IPS-18c (cell line): ENCODE measurements around the gene SMG9.

Experiments used
- H3K4me3 ChIP-seq: 2 replicates; pipeline ENCODE4 v1.7.0; 2013; ENCODE audit warnings: low read depth, mild to moderate bottlenecking, low read length, moderate library complexity; ENCODE audit not compliant: insufficient read depth
- H3K9me3 ChIP-seq: one replicate; pipeline ENCODE4 v1.6.1; 2013; ENCODE audit warnings: mild to moderate bottlenecking, low read length, moderate library complexity; ENCODE audit not compliant: control insufficient read depth, insufficient read depth

The SMG9 gene

GRCh38 chr19:43741075-43741825 is 13.5 kb downstream of the SMG9 start:
- no peaks in the 10 kb centered on the region for H3K9me3 ChIP-seq
- H3K4me3 ChIP-seq: no peak overlapping the region

DNA sequence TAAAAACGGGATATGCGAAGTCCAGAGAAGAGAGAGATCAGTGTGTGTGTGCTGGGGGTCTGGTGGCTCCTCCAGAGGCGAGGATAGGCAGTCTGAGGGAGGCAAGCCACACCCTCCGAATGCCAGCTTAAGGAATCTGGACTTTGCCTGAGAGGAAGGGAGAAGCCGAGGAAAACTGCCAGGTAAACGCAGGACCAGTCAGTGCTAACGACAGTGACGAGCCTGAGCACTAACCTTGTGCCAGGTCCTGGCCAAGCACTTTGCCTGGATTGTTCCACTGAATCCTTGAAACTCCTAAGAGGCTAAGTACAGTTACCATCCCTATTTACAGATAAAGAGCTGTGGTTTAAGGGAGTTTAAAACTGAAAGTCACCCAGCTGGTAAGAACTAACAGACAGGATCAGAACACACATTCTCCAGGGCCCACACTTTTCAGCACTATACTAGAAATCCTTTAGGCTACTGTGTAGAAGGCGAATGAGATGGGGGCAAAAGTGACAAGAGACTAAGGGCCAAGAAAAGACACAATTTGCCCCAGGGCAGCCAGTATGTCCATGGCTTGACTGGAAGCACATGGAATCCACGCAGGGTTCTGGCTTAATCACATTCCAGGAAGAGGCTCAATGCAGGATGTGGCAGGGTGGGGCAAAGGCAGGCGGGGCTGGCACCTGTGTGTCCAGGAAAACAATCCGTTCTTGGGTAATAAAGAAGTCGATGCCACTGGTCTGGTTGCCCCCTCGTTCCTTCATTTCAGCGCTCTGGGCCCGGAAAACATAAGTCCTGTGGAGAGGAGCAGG is 15.1 kb downstream of the SMG9 start:
- no peak overlapping the region for H3K4me3 ChIP-seq
- H3K9me3 ChIP-seq: no peaks in the 10 kb centered on the region

- no peaks in the 10 kb centered on the region for H3K9me3 ChIP-seq
- no peak overlapping the region for H3K4me3 ChIP-seq
Measured at GRCh38 chr19:43738780-43739211, 16.0 kb downstream of the SMG9 start.

DNA sequence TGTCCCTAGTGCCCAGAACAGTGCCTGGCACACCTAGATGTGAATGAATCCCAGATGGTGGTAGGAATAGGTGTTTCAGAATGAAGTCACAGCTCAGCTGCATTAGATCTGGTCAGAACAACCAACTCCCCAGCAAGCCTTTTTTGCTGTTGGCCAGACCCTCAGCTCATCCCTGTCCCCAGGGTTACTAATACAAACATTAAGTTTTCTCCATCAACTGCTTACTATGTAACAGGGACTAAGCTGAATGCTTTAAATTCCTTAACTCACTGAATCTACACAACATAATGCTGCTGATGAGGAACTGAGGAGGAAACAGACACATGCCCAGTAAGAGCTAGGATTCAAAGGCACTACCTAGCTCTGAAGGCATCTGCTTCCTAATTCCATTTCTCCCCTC is 18.8 kb downstream of the SMG9 start:
- Histone ChIP-seq H3K9me3 (no peaks in the 10 kb centered on the region), H3K4me3 (no peak overlapping the region)

DNA sequence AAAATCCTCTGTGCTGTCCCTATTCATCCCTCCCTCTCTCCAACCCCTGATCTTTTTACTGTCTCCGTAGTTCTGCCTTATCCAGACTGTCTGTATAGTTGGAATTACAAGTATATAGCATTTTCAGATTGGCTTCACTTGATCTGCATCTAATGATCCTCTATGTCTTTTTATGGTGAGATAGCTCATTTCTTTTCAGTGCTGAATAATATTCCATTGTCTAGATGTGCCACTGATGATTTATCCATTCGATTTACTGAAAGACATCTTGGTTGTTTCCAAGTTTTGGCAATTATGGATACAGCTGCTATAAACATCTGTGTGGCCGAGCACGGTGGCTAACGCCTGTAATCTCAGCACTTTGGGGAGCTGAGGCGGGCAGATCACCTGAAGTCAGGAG is 19.7 kb downstream of the SMG9 start:
- no peaks in the 10 kb centered on the region for H3K9me3 ChIP-seq

GRCh38 chr19:43731846-43732245 is 22.9 kb downstream of the SMG9 start:
- Histone ChIP-seq H3K9me3 (no peaks in the 10 kb centered on the region), H3K4me3 (no peak overlapping the region)

More for the DNA sequence above, 19.7 kb downstream of the SMG9 start:
- H3K4me3 ChIP-seq: no peak overlapping the region

- H3K4me3 ChIP-seq: no peak overlapping the region
- H3K9me3 ChIP-seq: no peaks in the 10 kb centered on the region
Measured at GRCh38 chr19:43731346-43731745, 23.4 kb downstream of the SMG9 start.

- H3K4me3 ChIP-seq: no peak overlapping the region
Measured at GRCh38 chr19:43729919-43730318, 24.8 kb downstream of the SMG9 start.

DNA sequence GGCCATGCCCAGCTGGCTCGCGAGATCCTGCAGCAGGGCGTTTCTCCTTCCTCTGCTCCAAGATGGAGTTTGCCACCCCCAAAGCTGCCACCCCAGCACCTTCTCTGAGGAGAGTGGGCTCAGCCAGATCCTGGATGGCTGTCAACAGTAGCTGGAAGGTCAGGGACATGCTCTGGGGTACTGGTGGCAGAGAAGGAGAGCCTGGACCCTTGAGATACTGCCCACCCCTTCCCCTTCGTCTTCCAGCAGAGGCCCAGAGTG is 27.2 kb downstream of the SMG9 start:
- Histone ChIP-seq H3K4me3 (no peak overlapping the region), H3K9me3 (peaks cover 4% of the 10 kb centered on the region)

More at GRCh38 chr19:43729919-43730318, 24.8 kb downstream of the SMG9 start:
- H3K9me3 ChIP-seq: peaks cover 4% of the 10 kb centered on the region

DNA sequence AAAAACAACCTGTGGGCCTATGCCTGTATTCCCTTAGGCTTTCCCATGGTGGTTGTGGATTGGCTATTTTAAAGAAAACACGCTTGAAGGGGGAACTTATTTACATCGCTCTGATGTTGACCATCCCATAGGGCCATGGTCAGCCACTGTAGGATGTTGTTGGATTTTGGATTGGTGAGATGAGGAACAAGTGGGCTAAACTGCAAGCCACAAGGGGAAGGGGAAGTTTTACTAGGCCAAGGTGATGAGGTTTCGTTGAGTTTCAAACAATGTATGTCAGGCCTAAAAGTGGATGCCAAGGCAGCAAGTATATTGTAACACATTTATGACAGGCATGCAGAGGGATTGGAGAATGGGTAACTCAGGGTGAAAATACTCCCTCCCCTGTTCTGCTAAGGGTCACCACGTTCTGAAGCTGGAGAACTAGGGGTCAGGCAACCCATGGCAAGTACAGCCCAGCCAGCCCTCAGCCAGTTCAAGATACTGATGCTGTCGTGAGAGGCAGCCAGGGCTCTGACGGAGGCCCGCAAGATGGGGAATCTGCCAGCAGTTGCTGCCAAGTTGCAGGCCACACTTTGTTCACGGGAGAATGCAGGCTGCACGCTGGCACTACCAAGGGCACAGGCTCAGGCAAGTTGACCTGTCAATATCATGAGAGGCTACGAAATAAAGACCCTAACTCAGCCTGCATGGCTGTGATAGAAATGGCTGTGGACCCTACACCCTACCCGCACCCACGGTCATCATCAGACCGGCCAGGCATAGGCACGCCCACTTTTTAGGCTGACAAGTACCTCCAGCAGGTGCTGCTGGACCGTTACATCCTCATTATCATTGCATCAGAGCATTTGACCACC is 27.8 kb downstream of the SMG9 start:
- no peak overlapping the region for H3K4me3 ChIP-seq

DNA sequence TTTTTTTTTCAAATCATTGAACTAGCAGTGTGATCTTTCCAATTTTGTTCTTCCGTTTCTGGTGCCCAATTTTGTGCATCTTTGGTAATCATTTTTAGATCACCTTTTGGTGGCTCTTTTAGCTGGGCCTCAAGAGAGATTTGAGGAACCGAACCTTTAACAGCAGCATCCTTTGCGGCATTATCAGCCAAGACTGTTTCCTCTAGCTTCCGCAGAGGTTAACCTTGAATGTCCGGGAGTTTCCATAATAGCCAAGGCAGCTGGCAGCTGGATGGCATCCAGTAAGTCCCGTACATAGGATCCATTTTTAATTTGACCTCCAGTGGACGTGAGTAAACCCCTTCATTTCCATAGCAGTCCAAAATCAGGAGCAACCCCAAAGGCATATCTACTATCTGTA is 29.3 kb downstream of the SMG9 start:
- Histone ChIP-seq H3K9me3 (peaks cover 4% of the 10 kb centered on the region), H3K4me3 (no peak overlapping the region)

More for the DNA sequence above, 27.8 kb downstream of the SMG9 start:
- H3K9me3 ChIP-seq: peaks cover 4% of the 10 kb centered on the region

- H3K4me3 ChIP-seq: no peak overlapping the region
- peaks cover 4% of the 10 kb centered on the region for H3K9me3 ChIP-seq
Measured at GRCh38 chr19:43724896-43725295, 29.9 kb downstream of the SMG9 start.

GRCh38 chr19:43723588-43723987 is 31.2 kb downstream of the SMG9 start:
- Histone ChIP-seq H3K9me3 (peaks cover 4% of the 10 kb centered on the region), H3K4me3 (no peak overlapping the region)

GRCh38 chr19:43721469-43722048 is 33.2 kb downstream of the SMG9 start:
- no peak overlapping the region for H3K4me3 ChIP-seq
- H3K9me3 ChIP-seq: peaks cover 4% of the 10 kb centered on the region

DNA sequence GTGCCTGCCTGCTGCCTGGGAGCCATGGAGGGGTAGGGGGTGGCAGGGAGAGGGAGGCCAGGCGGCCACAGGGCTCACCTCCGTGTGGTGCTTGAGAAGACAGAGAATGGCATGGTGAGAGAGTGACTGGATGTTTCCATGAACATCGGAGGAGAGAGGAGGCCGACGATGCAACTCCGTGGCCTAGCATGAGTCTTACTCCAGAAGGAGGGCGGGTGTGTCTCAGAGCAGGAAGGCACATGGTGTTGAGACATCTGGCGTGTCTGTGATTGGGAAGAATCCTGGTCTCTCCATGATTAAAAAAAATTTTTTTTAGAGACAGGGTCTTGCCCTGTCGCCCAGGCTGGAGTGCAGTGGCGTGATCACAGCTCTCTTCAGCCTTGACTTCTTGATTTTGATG is 33.8 kb downstream of the SMG9 start:
- Histone ChIP-seq H3K4me3 (no peak overlapping the region), H3K9me3 (peaks cover 4% of the 10 kb centered on the region)

GRCh38 chr19:43719918-43720317 is 34.8 kb downstream of the SMG9 start:
- Histone ChIP-seq H3K4me3 (no peak overlapping the region), H3K9me3 (peaks cover under 1% of the 10 kb centered on the region)

GRCh38 chr19:43719378-43719868 is 35.3 kb downstream of the SMG9 start:
- H3K9me3 ChIP-seq: no peaks in the 10 kb centered on the region

More at GRCh38 chr19:43719378-43719868, 35.3 kb downstream of the SMG9 start:
- no peak overlapping the region for H3K4me3 ChIP-seq
